ENCODE results near the gene CACNB4.
"Not testable (repeated sequence)": the region's sequence is repeated elsewhere in the genome, so short reads cannot be mapped to it uniquely, and the experiment has no call there.

The CACNB4 gene

GRCh38 chr2:151796774-151797173, 302.1 kb downstream of the CACNB4 start:
- H3K4me3 ChIP-seq (ENCODE audit: low read depth, low read length): no peak overlapping the region
- TF ChIP-seq CTCF (IDR thresholded peaks at IDR 0.05; ENCODE audit: low read depth, low read length, missing control alignments): no peak
- DNase-seq (ENCODE audit: low read depth): no peak

- DNase-seq (ENCODE audit: low read depth): no peak
- H3K4me3 ChIP-seq (ENCODE audit: low read depth, low read length): no peak overlapping the region
- no peak for TF ChIP-seq CTCF (IDR thresholded peaks at IDR 0.05; ENCODE audit: low read depth, low read length, missing control alignments)
Measured at GRCh38 chr2:151795646-151796240, 303.1 kb downstream of the CACNB4 start.

GRCh38 chr2:151794422-151794821, 304.4 kb downstream of the CACNB4 start:
- not testable (repeated sequence) for DNase-seq (ENCODE audit: low read depth); H3K4me3 ChIP-seq (ENCODE audit: low read depth, low read length)

GRCh38 chr2:151793123-151793522, 305.7 kb downstream of the CACNB4 start:
- no peak for DNase-seq (ENCODE audit: low read depth)
- TF ChIP-seq CTCF (IDR thresholded peaks at IDR 0.05; ENCODE audit: low read depth, low read length, missing control alignments): no peak
- H3K4me3 ChIP-seq (ENCODE audit: low read depth, low read length): no peak overlapping the region

GRCh38 chr2:151792589-151792988, 306.3 kb downstream of the CACNB4 start:
- no peak for DNase-seq (ENCODE audit: low read depth)
- no peak overlapping the region for H3K4me3 ChIP-seq (ENCODE audit: low read depth, low read length)
- no peak for TF ChIP-seq CTCF (IDR thresholded peaks at IDR 0.05; ENCODE audit: low read depth, low read length, missing control alignments)

GRCh38 chr2:151791545-151791944, 307.3 kb downstream of the CACNB4 start:
- no peak for DNase-seq (ENCODE audit: low read depth)
- TF ChIP-seq CTCF (IDR thresholded peaks at IDR 0.05; ENCODE audit: low read depth, low read length, missing control alignments): no peak
- H3K4me3 ChIP-seq (ENCODE audit: low read depth, low read length): no peak overlapping the region

- H3K4me3 ChIP-seq (ENCODE audit: low read depth, low read length): no peak overlapping the region
- no peak for DNase-seq (ENCODE audit: low read depth)
- TF ChIP-seq CTCF (IDR thresholded peaks at IDR 0.05; ENCODE audit: low read depth, low read length, missing control alignments): no peak
Measured at GRCh38 chr2:151790689-151791088, 308.2 kb downstream of the CACNB4 start.

Data from GM12864 (cell line).